NCI-H510A (cell line): ENCODE data around the gene AGAP1.

Experiments
- DNase-seq: peaks from one replicate; lab custom pipeline; 2025; lab: John Stamatoyannopoulos, UW

AGAP1 gene

DNA sequence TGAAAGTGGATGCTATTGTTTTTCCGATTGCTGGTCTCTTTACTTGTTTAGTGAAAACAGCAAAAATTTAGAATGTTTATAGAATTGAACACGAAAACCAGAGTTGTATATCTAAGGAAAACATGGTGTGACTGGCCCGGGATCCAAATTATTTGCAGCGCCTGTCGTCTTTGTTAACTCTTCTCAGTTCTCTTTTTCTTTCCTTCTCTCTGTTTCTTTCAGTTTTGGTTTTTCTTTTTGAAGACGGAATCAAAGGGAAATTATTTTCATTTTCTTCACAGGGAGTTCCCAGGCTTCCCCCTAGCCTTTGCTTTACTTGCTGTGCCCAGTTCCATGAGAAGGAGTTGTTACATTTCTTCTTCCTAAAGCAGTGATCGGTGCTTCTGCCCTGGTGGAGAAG, 76.0 kb downstream of the AGAP1 start:
- no peak for DNase-seq

DNA sequence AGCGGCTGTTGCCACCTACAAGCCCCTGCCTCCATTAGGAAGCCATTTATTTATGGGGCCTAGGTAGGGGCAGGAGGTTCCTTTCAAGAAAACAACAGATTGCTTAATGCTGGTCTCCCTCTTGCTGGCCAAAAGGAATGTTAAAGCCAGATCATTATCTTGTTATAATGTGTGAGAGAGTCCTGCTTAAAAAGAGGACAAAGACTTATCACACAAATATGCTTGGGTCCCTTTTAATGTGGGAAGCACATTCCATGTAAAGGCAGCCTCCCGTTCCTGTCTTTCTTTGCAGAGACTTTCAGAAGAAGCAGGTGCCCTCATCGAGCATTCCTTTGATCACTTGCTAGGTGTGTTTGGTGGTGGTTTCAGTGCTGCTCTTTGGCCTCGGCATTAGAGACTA, 76.4 kb downstream of the AGAP1 start:
- no peak for DNase-seq

DNA sequence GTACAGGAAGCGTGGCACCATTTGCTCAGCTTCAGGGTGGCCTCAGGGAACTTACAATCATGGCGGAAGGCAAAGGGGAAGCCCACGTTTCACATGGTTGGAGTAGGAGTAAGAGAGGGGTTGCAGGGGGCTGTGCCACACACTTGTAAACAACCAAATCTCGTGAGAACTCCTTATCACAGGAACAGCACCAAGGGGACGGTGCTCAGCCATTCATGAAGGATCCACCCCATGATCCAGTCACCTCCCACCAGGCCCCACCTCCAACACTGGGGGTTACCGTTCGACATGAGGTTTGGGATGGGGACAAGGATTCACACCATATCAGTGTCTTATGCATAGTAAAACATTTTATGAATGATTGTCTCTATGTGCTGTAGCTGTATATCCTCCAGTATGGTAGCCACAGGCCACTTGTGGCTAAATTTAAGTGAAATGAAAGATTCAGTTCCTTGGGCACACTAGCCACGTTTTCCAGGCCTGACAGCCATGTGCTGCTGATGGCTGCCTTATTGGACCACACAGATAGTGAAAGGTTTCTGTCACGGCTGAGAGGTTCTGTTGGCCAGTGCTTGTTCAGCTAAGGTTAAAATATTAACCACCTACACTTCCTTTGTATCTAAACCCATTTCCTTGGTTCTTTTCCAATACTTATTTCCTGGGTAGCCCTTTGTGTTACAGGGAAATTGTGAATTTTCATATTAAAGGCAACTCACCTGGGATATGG, 77.3 kb downstream of the AGAP1 start:
- DNase-seq: no peak

DNA sequence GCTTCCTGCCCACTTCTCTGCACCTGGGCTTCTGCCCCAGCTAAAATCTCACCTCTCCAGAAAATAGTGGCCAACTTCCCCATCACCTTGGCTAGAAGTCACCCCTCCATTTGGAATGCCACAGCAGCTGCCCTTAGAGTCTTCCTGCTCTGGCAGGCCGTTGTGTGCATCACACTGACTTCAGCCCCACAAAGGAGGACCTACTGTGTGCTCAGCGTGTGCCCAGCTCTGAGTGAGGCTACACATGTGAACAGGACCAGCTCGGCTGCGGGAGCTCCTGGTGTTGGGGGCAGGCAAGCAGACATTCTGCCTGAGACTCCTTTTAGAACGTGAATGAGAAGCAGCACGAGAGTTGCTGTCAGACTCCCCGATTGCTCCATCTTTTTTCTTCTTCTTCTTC, 78.7 kb downstream of the AGAP1 start:
- DNase-seq: no peak

DNA sequence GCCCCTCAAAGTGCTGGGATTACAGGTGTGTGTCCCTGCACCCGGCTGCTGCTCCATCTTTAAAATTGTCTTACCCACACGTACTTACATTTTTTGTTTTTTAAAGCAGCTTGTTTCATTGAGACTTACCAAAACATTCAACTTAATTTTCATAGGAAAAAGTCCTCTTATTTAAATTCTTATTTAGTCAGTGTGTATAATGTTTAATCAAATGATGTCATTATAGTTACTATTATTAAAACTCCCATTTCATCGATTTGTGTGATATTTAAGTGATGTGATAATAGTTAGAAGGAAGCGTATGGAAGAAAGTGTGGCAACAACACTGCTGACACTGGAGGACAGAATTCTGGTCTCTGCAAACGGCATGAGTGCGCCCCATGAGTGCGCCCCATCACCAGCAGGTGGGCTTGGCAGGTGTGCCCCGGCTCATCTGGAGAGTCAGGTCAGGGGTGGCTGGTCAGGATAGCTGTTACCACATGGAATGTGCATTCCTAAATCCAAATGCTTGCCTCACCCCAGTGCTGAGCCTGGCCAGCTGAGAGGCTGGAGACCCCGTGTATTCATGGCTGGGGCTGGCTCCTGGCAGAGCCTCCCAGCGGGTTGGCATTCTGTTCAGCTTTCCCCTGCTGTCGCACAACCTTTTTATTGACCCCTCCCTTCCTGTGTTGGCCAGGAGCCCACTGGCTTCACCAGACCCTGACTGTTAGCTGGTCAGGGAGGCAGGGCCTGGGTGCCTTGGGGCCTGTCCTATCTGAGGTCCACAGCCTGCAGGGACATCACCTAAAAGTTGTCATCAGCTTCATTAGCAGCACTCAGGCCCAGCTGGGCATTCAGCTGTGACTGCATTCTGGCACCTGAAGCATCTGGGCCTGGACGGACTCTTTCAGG, 79.7 kb downstream of the AGAP1 start:
- DNase-seq: no peak

DNA sequence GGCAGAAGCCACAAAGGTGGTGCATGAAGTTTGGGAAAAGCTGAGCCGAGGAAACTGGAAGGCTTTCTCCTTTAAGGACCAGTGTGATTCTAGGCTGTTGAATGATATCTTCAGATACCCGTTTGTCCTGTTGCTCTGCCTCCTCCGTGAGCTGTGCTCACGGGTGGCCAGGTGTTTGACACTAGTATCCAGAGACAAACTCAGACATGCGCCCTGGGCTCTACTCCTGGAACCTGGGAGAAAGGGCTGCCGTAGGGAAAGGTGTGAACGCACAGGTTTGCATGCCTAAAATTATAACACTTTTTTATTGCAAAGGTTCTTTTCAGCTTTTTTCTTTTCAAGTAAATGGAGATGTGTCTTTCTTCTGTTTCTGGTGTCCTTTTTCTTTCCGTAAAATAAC, 81.6 kb downstream of the AGAP1 start:
- no peak for DNase-seq

DNA sequence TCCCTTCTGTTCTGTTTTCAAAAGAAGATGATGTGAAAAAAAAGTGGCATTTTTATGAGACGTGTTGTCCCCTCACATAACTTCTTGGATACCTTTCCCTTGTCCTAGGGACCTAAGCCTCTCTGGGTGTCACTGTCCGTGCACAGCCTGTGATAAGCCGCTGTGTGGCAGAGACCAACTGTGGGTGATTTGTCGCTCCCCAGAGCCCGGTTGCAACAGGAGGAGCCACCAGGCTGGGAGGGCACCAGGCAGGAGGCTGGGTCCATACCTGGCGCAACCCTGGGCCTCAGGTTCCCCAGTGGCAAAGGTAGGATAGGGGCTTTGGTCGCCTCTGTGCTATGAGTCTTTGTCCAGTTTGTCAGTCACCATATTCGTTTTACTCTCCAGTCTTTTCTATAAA, 82.1 kb downstream of the AGAP1 start:
- DNase-seq: no peak

DNA sequence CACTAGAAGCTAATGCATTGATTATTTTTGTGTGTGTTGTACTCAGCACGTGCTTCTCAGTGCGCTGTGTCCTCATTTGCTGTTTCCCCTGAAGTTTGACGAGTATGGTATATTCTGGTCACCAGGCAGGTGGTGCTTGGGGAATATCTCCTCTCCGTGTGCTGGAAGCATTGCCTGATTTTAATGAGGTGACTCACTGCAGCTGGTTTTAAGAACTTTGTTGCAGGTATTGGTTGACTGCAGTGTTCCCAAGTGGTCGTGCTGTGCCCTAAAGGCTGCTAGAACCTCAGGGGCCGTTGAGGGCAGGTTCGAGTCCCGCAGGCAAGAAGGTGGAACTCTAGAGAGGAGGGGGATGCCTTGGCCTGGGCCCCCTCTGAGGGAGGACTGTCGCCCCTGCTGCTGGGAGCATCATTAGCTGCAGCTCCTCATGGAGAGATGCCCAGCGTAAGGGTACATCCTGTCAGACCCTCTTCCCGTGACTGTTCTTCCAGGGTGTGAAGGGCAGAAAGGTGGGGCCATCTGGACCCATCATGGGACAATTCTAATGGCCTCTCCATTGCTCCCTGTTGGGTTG, 82.6 kb downstream of the AGAP1 start:
- DNase-seq: no peak

DNA sequence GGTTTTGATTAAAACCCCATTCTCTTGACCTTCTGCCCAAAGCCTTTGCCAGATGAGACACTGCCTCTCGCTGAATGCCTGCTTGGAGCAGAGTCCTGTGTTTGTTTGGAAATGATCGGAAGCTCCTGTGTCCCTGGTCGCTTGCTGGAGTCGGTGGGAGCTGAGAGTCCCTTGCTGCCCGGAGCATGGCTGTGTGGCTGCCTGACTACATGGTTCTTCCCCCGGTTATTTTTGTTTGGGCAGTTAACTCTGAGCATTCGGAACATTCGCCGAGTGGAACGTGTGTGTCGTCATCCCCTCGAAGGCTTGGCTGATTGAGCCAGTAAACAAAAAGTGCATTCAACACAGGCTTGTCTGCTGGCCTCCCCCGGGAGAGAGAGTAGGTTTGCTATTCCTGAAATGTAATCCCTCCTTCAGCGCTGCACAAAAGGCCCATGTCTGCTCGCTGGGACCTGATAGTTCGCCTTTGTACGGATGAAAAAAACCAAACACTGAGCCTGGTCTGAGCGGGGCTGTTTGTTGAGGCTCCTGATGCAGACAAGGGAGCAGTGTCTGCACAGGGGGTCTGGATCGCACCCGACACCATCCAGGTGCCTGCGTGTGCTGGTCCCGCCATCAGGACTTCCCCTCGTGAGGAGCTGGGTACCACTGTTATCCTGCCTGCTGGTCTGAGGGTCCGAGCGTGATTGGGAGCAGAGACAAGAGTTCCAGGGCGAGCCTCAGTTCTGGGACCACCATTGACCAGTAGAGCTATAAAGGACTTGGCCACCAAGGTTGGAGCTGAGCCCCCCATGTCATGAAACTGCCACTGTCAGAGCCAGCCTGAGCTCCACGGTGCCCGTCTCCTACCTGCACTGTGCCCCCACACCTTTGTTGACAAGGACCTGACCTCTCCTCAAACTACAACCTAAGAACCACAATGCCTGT, 83.8 kb downstream of the AGAP1 start:
- peak; percentile 30 for DNase-seq

DNA sequence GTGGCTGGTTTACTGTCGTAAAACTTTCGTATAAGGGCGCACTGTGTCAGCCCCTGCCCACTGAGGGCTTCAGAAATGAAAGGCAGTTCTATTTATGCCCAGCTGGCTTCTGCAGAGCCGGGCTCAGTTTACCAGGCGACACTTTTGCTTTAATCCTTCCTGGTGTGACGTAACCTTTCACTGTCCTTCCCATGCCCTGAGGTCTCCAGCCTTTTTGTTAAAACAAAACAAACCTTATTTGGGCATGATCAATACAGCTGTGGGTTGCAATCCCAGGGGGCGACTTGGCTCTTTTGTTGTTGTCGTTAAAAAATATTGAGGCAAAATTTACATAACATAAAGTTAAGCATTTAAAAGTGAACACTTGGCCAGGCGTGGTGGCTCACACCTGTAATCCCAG, 85.3 kb downstream of the AGAP1 start:
- DNase-seq: no peak

DNA sequence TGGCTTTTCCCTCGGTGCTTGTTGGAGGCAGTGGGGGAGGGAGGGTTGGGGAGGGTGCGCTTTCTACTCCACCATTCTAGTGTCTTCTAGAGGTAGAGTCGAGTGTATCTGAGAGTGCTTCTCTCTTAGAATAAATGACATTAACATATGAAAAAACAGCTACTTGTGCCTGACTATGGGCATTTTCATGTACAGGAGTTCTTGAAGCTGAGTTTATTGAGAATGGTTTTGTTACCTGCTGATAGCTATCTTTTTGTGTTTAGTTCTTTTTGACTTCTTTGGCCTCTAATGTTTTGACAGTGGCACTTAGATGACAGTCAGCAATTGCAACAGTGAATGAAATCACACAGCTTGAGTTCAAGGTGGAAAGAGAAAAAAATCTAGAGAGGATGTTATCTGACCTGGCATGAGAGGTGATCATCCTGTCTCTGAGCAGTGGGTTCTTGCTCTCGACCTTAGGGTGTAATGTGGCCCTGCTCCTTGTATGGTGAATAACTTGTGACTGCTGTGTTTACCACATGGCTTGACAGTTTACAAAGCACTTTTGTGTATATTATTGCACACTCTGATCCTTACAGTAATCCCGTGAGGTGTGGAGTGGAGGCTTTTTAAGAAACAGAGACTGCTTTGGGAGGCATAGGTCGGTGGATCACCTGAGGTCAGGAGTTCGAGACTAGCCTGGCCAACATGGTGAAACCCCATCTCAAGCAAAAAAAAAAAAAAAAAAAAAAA, 86.7 kb downstream of the AGAP1 start:
- no peak for DNase-seq

DNA sequence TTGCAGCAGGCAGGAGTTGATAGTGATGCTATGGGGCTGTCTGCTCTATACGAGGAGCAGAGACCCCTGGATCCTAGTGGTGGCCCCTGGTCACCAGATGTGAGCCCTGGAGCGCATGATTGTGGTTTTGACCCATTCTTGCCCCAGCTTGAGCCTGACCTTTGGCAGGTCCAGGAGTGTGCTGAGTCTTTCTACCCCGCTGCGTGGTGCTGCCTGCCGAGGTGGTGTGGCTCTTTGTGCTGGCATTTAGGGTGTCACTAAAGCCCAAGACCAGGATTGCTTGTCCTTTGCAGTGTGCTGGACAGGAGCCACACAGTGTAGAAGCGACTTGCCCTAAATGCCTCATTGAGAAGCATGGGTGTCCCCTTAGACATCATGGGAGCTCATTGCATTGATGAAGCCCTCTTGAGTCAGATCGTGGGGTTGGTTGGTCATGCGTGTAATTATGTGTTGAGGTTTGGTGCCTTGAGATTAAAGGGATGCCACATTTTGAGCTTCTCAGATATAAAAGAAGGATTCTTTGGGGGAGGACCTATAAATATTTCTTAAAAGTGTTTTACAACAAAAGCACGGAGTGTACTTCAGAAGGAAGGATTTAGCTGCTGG, 88.3 kb downstream of the AGAP1 start:
- no peak for DNase-seq

DNA sequence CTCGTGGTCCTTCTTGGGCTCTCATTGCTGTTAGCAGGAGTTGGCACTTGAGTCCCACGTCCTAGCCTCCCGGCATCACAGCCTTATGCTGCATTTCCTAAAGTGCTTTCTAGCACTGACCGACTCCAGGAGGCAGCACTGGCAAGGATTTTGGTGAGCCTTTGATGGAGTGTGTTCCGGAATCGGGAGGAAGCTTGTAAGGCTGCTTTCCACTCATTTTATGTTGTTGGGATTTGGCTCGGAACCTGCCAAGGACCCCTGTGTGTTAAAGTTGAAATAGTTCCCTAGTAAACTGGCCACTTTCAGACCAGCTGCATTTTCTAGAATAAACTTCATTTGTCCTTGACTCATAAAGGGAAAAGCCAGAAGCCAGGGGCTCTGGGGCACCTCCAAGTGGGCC, 88.9 kb downstream of the AGAP1 start:
- no peak for DNase-seq

DNA sequence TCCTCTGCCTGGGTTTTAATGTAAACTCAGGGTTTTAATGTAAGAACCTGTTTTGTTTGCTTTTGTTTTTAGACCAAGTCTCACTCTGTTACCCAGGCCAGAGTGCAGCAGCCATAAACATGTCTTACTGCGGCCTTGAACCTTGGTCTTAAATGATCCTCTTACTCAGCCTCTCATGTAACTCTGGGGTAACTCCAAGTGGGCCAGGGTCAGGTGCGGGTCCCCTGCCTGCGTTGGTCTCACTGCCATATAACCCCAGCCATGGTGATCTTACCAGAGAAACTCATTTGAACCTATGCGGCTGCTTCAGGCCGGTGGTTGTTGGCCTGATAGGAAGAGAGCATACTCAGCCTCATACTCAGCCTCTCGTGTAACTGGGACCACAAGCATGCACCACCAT, 89.3 kb downstream of the AGAP1 start:
- no peak for DNase-seq

DNA sequence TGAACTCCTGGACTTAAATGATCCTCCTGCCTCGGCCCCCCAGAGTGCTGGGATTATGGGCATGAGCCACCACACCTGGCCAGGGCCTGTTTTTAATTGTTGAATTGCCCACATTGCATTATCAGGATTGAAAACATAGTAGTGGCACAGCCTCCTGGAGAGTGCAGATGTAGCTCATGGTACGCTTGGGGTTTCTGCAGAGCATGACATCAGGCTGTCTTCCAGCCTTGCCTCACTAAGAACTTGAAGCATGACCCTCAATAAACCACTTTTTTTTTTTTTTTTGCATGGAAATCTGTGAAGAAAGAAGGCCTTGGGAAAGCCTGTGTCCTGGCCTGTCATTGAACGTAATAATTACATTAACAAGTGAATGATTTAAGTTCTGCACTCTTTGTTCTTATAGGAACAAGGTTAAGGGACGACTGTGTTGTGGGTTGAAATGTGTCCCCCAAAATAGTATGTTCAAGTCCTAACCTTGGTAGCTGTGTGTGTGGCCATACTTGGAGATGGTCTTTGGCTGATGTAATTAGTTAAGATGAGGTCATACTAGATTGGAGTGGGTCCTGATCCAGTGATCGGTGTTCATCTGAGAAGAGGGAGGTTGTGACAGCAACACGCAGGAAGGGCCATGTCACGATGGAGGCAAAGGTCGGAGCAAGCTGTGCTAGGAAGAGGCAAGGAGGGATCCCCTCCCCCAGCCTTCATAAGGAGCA, 90.2 kb downstream of the AGAP1 start:
- no peak for DNase-seq

DNA sequence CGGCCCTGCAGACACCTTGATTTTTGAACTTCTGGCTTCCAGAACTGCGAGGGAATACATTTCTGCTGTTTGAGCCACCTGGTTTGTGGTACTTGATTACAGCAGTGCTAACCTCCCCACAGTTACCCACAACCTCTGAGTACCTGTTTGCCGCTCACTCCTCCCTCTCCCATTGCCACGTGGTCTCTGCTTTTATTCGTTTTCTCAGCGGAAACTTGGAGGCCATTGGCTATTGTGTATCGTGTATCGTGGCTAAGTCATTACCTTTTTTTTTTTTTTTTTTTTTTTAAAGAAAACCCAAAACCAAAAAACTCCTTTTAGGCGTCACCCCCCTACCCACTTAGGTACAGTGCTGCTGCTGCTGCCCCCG, 90.8 kb downstream of the AGAP1 start:
- no peak for DNase-seq

DNA sequence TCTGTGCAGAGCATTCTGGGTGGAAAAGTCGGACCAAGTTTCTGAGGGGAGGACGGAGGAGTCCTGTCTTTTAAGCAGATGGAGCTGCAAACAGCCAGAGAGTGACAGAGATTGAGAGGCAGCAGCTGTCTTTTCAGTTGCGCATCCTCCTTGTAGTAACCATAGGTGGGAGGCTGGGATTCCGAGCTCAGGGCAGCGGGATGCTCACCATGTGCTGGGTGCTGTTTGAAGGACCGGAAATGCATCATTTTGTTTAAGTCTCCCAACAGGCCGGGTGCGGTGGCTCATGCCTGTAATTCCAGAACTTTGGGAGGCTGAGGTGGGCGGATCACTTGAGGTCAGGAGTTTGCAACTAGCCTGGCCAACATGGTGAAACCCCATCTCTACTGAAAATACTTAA, 93.4 kb downstream of the AGAP1 start:
- no peak for DNase-seq

DNA sequence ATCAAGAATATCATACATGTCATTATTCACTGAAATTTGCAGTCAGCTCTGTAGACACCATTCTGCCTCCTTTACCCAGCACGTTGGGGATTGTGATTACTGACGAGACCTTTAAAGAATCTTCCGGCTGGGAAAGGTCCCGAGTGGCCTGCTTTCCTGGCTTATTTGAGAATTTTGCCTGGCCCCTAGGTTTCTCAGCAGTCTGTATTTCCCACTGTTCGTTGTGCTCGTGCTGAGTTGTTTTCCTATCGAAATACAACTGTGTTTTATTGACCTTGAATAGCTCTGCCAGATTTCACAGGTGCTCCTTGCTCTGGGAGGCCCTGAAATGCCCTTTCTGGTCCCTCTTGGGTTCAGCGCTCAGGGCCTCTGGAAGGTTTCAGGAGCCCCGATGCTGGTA, 94.9 kb downstream of the AGAP1 start:
- DNase-seq: no peak

DNA sequence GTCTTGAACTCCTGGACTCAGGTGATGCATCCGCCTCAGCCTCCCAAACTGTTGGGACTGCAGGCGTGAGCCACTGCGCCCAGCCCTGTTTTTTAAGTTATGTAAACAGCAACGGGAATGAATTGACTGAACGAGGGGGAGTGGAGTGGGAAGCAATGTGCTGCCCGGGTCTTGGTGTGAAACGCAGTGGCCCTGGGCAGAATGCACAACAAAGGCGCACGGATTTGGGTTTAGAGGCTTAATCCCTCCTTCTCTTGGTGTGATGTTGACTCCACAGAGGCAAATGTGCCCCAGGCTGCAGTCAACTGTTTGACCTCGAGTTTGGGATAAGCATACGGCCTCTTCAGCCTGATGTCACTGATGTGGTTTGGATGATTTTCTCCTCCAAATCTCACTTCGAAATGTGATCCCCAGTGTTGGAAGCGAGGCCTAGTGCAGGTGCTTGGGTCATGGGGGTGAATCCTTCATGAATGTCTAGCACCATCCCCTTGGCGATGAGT, 97.4 kb downstream of the AGAP1 start:
- DNase-seq: no peak

DNA sequence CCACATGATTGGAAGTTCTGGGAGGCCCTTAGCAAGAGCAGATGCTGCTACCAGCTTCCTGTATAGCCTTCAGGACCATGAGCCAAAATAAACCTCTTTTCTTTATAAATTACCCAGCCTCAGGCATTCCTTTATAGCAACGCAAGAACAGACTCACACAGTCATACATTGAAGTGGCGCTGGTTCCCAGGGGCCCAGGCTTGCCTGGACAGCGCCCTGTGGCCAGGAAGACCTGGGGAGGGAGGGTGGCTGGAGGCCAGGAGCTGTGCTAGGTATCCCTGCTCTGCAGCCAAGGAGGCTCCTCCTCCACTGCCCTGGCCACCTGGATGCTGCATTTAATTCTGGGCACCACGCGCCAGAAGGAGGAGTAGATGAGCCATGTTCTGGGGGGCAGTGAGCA, 98.1 kb downstream of the AGAP1 start:
- DNase-seq: no peak
